Nephron progenitor cell (in vitro differentiated cells): Measurements from ENCODE around the gene ZNF805.

Source experiments
- DNase-seq: peaks from one replicate; pipeline ENCODE4 v3.0.0; 2021
- H3K27ac Mint-ChIP-seq: 2 replicates; pipeline ENCODE4 v1.8.0; 2021; ENCODE audit warnings: mild to moderate bottlenecking, moderate library complexity, mixed read lengths
- H3K27me3 Mint-ChIP-seq: 2 replicates; pipeline ENCODE4 v1.8.0; 2021; ENCODE audit warnings: mild to moderate bottlenecking, low read depth, mixed read lengths; ENCODE audit not compliant: poor library complexity
- H3K36me3 Mint-ChIP-seq: 2 replicates; pipeline ENCODE4 v1.8.0; 2021; ENCODE audit warnings: low read depth, mixed read lengths
- H3K4me1 Mint-ChIP-seq: 2 replicates; pipeline ENCODE4 v1.8.0; 2021; ENCODE audit warnings: mixed read lengths
- H3K4me3 Mint-ChIP-seq: 2 replicates; pipeline ENCODE4 v1.8.0; 2021; ENCODE audit warnings: mild to moderate bottlenecking, moderate library complexity, mixed read lengths
- H3K9me3 Mint-ChIP-seq: 2 replicates; pipeline ENCODE4 v1.8.0; 2021; ENCODE audit warnings: mild to moderate bottlenecking, moderate library complexity, mixed read lengths
- CTCF ChIP-seq: fragments of 200-600 bp; sonication (generic); IDR thresholded peaks from 2 replicates; pipeline ENCODE4 v1.5.0; 2021; ENCODE audit warnings: antibody characterized with exemption

ZNF805 gene

GRCh38 chr19:57280962-57281400 lies 40.5 kb downstream of the ZNF805 start:
- peaks cover 23% of the 10 kb centered on the region for H3K4me1 Mint-ChIP-seq
- no peaks in the 10 kb centered on the region for H3K27me3 Mint-ChIP-seq
- H3K36me3 Mint-ChIP-seq, result peaks cover 18% of the 10 kb centered on the region
- H3K27ac Mint-ChIP-seq, result no peak overlapping the region
- TF ChIP-seq CTCF, result no peak
- H3K4me3 Mint-ChIP-seq, result no peak overlapping the region
- H3K9me3 Mint-ChIP-seq, result no peaks in the 10 kb centered on the region
- DNase-seq, result no peak

GRCh38 chr19:57282011-57282643 lies 41.7 kb downstream of the ZNF805 start:
- Mint-ChIP-seq H3K4me3 (no peak overlapping the region), H3K36me3 (peaks cover 29% of the 10 kb centered on the region), H3K4me1 (peaks cover 23% of the 10 kb centered on the region), H3K27me3 (no peaks in the 10 kb centered on the region), H3K27ac (no peak overlapping the region), H3K9me3 (no peaks in the 10 kb centered on the region)
- TF ChIP-seq CTCF, result no peak
- DNase-seq, result no peak

- no peaks in the 10 kb centered on the region for H3K4me1 Mint-ChIP-seq
- H3K4me3 Mint-ChIP-seq, result no peak overlapping the region
- DNase-seq, result no peak
- H3K36me3 Mint-ChIP-seq, result peaks cover 92% of the 10 kb centered on the region
- H3K9me3 Mint-ChIP-seq, result peaks cover 44% of the 10 kb centered on the region
- H3K27me3 Mint-ChIP-seq, result peaks cover 3% of the 10 kb centered on the region
- no peak overlapping the region for H3K27ac Mint-ChIP-seq
- TF ChIP-seq CTCF, result no peak
These were observed 47.9 kb downstream of the ZNF805 start for GRCh38 chr19:57288373-57288772.

GRCh38 chr19:57290970-57291369 lies 50.5 kb downstream of the ZNF805 start:
- TF ChIP-seq CTCF, result no peak
- Mint-ChIP-seq H3K27ac (no peak overlapping the region), H3K4me1 (no peaks in the 10 kb centered on the region), H3K27me3 (peaks cover 3% of the 10 kb centered on the region), H3K36me3 (peaks cover 100% of the 10 kb centered on the region), H3K9me3 (peaks cover 70% of the 10 kb centered on the region), H3K4me3 (no peak overlapping the region)
- DNase-seq, result no peak

GRCh38 chr19:57292547-57292946 lies 52.1 kb downstream of the ZNF805 start:
- peaks cover 100% of the 10 kb centered on the region for H3K36me3 Mint-ChIP-seq
- no peak overlapping the region for H3K4me3 Mint-ChIP-seq
- H3K9me3 Mint-ChIP-seq, result peaks cover 83% of the 10 kb centered on the region
- no peak for DNase-seq
- H3K4me1 Mint-ChIP-seq, result no peaks in the 10 kb centered on the region
- TF ChIP-seq CTCF, result no peak
- H3K27ac Mint-ChIP-seq, result no peak overlapping the region
- peaks cover 6% of the 10 kb centered on the region for H3K27me3 Mint-ChIP-seq

GRCh38 chr19:57293719-57294118 lies 53.3 kb downstream of the ZNF805 start:
- H3K9me3 Mint-ChIP-seq, result peaks cover 90% of the 10 kb centered on the region
- H3K36me3 Mint-ChIP-seq, result peaks cover 100% of the 10 kb centered on the region

More at GRCh38 chr19:57293719-57294118, 53.3 kb downstream of the ZNF805 start:
- TF ChIP-seq CTCF, result no peak
- Mint-ChIP-seq H3K27ac (no peak overlapping the region), H3K27me3 (peaks cover 6% of the 10 kb centered on the region), H3K4me3 (no peak overlapping the region), H3K4me1 (no peaks in the 10 kb centered on the region)
- DNase-seq, result no peak
